Measurements from ENCODE around the gene FKBP1A.

FKBP1A gene

GRCh38 chr20:1331101-1331500 is 61.8 kb downstream of the FKBP1A start:
- DNase-seq: no peak

GRCh38 chr20:1330075-1330830 is 62.6 kb downstream of the FKBP1A start:
- DNase-seq: peak; percentile 58

- no peak for DNase-seq
These were observed 64.0 kb downstream of the FKBP1A start, which contains the start of gene SDCBP2 for GRCh38 chr20:1328680-1329330. Gene SDCBP2 (minus strand): TSS chr20:1329139. CDS start chr20:1320416, 8,723 bp downstream.

GRCh38 chr20:1327827-1328679 is 64.8 kb downstream of the FKBP1A start:
- DNase-seq: no peak

GRCh38 chr20:1327241-1327653 is 65.6 kb downstream of the FKBP1A start:
- DNase-seq: no peak

GRCh38 chr20:1326031-1326930 is 66.6 kb downstream of the FKBP1A start:
- no peak for DNase-seq

GRCh38 chr20:1325173-1326030 is 67.5 kb downstream of the FKBP1A start:
- peak; percentile 99 for DNase-seq

GRCh38 chr20:1324598-1325172 is 68.2 kb downstream of the FKBP1A start:
- DNase-seq: no peak

- no peak for DNase-seq
These were observed 68.8 kb downstream of the FKBP1A start for GRCh38 chr20:1323830-1324597.

- no peak for DNase-seq
These were observed 69.6 kb downstream of the FKBP1A start for GRCh38 chr20:1323256-1323655.

- DNase-seq: no peak
These were observed 70.2 kb downstream of the FKBP1A start for GRCh38 chr20:1322511-1323245.

GRCh38 chr20:1321654-1321939 is 71.3 kb downstream of the FKBP1A start:
- DNase-seq: no peak

GRCh38 chr20:1320902-1321653 is 71.8 kb downstream of the FKBP1A start:
- no peak for DNase-seq

- no peak for DNase-seq
These were observed 72.8 kb downstream of the FKBP1A start for GRCh38 chr20:1320016-1320415.

GRCh38 chr20:1319462-1319861 is 73.4 kb downstream of the FKBP1A start:
- no peak for DNase-seq

GRCh38 chr20:1319051-1319450 is 73.8 kb downstream of the FKBP1A start:
- no peak for DNase-seq
